Activated CD4-positive, alpha-beta T cell treated with anti-CD3 and anti-CD28 coated beads, Interleukin-2, amount 50 U/mL, for 48 hours (primary cell): Measurements from ENCODE around the gene KIFC3.
"Not testable (repeated sequence)": the region's sequence is repeated elsewhere in the genome, so short reads cannot be mapped to it uniquely, and the experiment has no call there.

Experiments
- DNase-seq, 2 experiments: peaks; one replicate each; pipeline ENCODE4 v3.0.0-alpha.2; 2020

The KIFC3 gene

GRCh38 chr16:57825298-57826044 is 23.2 kb upstream of the KIFC3 start:
- DNase-seq: no peak

- no peak for DNase-seq
Measured at GRCh38 chr16:57824888-57825287, 22.6 kb upstream of the KIFC3 start.

GRCh38 chr16:57823836-57824235 is 21.5 kb upstream of the KIFC3 start:
- no peak for DNase-seq

- no peak for DNase-seq
Measured at GRCh38 chr16:57822856-57823255, 20.6 kb upstream of the KIFC3 start.

GRCh38 chr16:57822018-57822553 is 19.8 kb upstream of the KIFC3 start:
- no peak for DNase-seq

- no peak for DNase-seq
Measured at GRCh38 chr16:57821149-57821971, 19.1 kb upstream of the KIFC3 start.

- no peak for DNase-seq
Measured at GRCh38 chr16:57818377-57819064, 16.2 kb upstream of the KIFC3 start.

GRCh38 chr16:57817680-57818079 is 15.4 kb upstream of the KIFC3 start:
- DNase-seq: no peak

- peak; percentile 42 to 58 for DNase-seq
Measured at GRCh38 chr16:57815987-57816745, 13.9 kb upstream of the KIFC3 start.

GRCh38 chr16:57814896-57815295 is 12.6 kb upstream of the KIFC3 start:
- no peak for DNase-seq

GRCh38 chr16:57813466-57813865 is 11.2 kb upstream of the KIFC3 start:
- no peak for DNase-seq

- DNase-seq: not testable (repeated sequence)
Measured at GRCh38 chr16:57811340-57811739, 9.0 kb upstream of the KIFC3 start.

- DNase-seq: peak; percentile 67 to 77
Measured at GRCh38 chr16:57810197-57811031, 8.1 kb upstream of the KIFC3 start.

- no peak for DNase-seq
Measured at GRCh38 chr16:57809276-57810196, 7.2 kb upstream of the KIFC3 start.

GRCh38 chr16:57808589-57809228 is 6.4 kb upstream of the KIFC3 start:
- DNase-seq: no peak

GRCh38 chr16:57807968-57808528 is 5.8 kb upstream of the KIFC3 start:
- peak; percentile 69 to 75 for DNase-seq

GRCh38 chr16:57807252-57807967 is 5.1 kb upstream of the KIFC3 start:
- no peak for DNase-seq

- no peak for DNase-seq
Measured at GRCh38 chr16:57805176-57805575, 2.9 kb upstream of the KIFC3 start.
